WERI-Rb-1 (cell line): ENCODE measurements around the gene RTN4R.
"Not testable (repeated sequence)": the region's sequence is repeated elsewhere in the genome, so short reads cannot be mapped to it uniquely, and the experiment has no call there.

Experiments
- DNase-seq: peaks from one replicate; pipeline ENCODE4 v3.0.0-alpha.2; 2020
- H3K27ac ChIP-seq: fragments of 250-450 bp; sonication (Bioruptor Pico); 2 replicates; pipeline ENCODE4 v1.5.1; 2020; ENCODE audit warnings: mild to moderate bottlenecking, moderate library complexity
- H3K27me3 ChIP-seq: fragments of 250-450 bp; sonication (Bioruptor Pico); 2 replicates; pipeline ENCODE4 v1.5.1; 2021; ENCODE audit warnings: mild to moderate bottlenecking, low read depth, moderate library complexity; ENCODE audit not compliant: insufficient read depth, severe bottlenecking
- H3K36me3 ChIP-seq: fragments of 250-450 bp; sonication (Bioruptor Pico); 2 replicates; pipeline ENCODE4 v1.5.1; 2020; ENCODE audit warnings: mild to moderate bottlenecking, moderate library complexity
- H3K4me3 ChIP-seq: 2 replicates; pipeline ENCODE4 v1.5.1; 2011; ENCODE audit warnings: low read depth, mild to moderate bottlenecking, control low read depth, low read length
- H3K9me3 ChIP-seq: fragments of 250-450 bp; sonication (Bioruptor Pico); 2 replicates; pipeline ENCODE4 v1.5.1; 2021; ENCODE audit warnings: mild to moderate bottlenecking, moderate library complexity; ENCODE audit not compliant: severe bottlenecking
- TF ChIP-seq, protein P1 (sequence below): IDR thresholded peaks from 2 replicates; pipeline ENCODE4 v1.5.1; 2011; ENCODE audit warnings: low read depth, mild to moderate bottlenecking, control low read depth, inconsistent platforms, low read length

RTN4R gene

DNA sequence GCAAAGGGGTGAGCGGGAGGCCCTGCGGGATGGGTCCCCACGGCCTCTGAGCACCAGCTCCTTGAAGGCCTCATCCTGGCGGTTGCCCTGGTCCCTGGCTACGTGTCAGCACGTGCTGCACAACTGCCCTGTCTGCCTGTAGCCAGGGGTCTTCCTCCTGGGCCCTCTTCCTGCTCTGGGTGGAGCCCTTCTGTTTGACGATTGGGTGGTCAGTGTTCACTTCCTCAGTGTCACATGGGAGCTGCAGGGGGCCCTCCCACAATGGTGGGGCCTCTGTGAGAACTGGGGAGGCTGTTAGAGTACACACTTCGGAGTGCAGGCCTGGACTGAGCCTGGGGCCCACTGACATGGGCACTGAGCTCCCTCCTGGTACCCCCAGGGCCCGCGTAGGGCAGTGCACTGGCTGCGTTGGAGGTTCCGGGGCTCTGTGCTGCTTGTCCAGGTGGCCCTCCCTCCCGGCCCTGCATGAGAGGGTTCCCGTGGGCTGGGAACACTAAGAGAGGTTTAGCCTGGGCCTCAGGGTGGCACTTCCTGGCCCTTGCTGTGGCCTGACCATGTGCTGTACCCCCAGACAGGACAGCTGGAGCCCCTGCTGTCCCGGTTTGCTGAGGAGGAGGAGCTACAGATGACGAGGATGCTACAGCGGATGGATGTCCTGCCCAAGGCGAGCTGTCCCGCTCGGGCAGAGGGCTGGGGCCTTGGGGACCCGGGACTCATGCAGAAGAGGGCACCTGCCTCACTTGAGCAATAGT, 38.0 kb upstream of the RTN4R start:
- TF ChIP-seq, protein P1, sequence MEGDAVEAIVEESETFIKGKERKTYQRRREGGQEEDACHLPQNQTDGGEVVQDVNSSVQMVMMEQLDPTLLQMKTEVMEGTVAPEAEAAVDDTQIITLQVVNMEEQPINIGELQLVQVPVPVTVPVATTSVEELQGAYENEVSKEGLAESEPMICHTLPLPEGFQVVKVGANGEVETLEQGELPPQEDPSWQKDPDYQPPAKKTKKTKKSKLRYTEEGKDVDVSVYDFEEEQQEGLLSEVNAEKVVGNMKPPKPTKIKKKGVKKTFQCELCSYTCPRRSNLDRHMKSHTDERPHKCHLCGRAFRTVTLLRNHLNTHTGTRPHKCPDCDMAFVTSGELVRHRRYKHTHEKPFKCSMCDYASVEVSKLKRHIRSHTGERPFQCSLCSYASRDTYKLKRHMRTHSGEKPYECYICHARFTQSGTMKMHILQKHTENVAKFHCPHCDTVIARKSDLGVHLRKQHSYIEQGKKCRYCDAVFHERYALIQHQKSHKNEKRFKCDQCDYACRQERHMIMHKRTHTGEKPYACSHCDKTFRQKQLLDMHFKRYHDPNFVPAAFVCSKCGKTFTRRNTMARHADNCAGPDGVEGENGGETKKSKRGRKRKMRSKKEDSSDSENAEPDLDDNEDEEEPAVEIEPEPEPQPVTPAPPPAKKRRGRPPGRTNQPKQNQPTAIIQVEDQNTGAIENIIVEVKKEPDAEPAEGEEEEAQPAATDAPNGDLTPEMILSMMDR: no peak
- Histone ChIP-seq H3K27me3 (no peaks in the 10 kb centered on the region), H3K27ac (no peak overlapping the region), H3K9me3 (no peaks in the 10 kb centered on the region), H3K4me3 (no peak overlapping the region), H3K36me3 (no peaks in the 10 kb centered on the region)
- no peak for DNase-seq

DNA sequence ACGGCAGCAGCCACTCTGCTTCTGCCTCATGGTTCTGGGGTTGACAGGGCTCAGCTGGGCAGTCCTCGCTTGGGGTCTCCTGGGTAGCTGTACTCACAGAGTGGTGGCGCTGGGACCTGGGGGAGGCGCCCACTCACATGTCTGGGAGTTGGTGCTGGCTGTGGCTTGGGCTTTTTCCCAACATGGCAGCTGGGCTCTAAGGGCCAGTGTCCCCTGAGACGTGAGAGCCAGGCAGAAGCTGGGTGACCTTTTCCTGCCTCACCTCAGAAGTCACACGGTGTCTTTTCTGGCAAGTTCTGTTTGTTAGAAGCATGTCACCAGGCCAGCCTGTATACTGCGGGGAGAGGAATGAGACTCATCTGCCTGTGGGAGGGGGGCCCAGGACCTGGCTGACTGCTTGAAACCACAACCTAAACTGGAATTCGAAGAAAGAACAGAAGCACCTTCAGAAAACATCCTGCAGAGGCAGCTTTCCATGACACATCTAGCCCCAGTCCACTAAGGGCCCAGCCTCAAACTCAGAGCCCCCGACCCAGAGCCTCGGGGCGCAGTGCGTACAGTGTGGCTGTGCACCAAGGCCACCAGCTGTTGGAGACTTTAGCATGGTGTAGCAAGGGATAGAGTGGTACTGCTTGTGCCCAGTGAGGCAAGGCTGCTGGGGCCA, 37.2 kb upstream of the RTN4R start:
- H3K9me3 ChIP-seq, H3K4me3 ChIP-seq, H3K27ac ChIP-seq, DNase-seq, H3K27me3 ChIP-seq, H3K36me3 ChIP-seq: not testable (repeated sequence)

DNA sequence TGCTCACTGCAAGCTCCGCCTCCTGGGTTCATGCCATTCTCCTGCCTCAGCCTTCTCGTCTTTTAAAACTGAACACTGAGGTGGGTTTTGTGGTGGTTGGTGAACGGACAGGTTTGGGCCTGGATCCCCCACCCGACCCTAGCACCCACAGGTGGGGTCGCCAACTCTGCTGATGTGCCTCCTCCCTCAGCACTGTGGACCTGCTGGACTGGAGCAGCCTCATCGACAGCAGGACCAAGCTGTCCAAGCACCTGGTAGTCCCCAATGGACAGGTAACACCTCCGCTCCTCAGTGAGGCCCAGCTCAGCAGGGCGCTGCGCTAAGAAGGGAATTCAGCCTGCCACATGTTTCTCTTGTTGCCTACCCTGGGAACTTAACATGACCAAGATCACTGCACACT, 36.5 kb upstream of the RTN4R start:
- no peaks in the 10 kb centered on the region for H3K27me3 ChIP-seq

DNA sequence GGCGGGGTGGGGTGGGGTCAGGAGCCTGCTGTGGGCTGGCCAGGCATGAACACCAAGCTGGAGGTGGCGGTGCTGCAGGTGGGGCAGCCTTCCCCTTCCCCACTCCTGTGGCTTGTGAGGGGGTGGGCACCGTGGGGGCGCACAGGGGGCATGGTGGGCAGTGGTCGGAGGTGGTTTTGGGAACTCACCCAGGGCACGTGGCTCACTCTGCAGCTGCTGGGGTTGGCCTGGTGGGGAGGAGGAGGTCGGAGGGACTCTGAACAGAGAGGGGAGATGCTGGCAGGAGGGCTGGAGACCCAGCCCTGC, 35.1 kb upstream of the RTN4R start:
- H3K4me3 ChIP-seq, H3K9me3 ChIP-seq, H3K27me3 ChIP-seq, H3K27ac ChIP-seq, DNase-seq, H3K36me3 ChIP-seq: not testable (repeated sequence)

More for the DNA sequence above, 36.5 kb upstream of the RTN4R start:
- TF ChIP-seq, protein P1: no peak
- no peak for DNase-seq
- no peaks in the 10 kb centered on the region for H3K36me3 ChIP-seq
- H3K27ac ChIP-seq: no peak overlapping the region
- H3K4me3 ChIP-seq: no peak overlapping the region
- H3K9me3 ChIP-seq: no peaks in the 10 kb centered on the region

DNA sequence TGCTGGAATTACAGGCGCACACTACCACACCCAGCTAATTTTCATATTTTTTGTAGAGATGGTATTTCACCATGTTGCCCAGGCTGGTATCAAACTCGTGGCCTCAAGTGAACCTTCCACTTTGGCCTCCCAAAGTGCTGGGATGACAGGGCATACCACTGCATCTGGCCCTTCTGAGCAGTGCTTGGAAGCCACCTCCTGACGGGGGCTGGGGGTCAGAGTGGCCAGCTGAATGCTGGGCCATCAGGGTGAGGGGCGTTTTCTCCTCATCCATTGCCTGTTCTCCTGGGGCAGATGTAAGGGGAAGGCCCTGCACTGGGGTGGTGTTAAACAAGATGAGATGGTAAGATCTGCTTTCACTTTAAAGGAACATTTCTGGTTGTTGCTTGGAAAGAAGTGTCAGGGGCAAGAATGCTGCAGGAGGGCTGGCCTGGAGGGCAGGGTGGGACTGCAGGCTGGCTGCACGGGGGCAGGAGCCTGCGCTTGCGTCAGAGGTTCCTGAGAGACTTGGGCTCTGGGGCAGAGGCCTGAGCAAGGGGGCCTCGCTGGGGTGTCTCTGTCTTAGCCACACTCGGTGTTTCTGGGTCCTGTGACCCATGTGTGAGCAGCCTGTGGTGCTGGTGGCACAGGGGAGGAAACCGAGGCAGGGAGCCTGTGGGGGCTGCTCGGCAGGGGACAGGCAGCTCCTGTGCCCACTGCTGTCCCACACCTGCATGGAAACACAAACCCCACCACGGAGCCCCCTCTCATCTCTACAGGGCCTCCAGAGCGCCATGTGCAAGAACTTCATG, 34.5 kb upstream of the RTN4R start:
- Histone ChIP-seq H3K36me3 (no peaks in the 10 kb centered on the region), H3K27me3 (no peaks in the 10 kb centered on the region), H3K4me3 (no peak overlapping the region), H3K9me3 (no peaks in the 10 kb centered on the region), H3K27ac (no peak overlapping the region)
- no peak for DNase-seq
- TF ChIP-seq, protein P1: no peak

DNA sequence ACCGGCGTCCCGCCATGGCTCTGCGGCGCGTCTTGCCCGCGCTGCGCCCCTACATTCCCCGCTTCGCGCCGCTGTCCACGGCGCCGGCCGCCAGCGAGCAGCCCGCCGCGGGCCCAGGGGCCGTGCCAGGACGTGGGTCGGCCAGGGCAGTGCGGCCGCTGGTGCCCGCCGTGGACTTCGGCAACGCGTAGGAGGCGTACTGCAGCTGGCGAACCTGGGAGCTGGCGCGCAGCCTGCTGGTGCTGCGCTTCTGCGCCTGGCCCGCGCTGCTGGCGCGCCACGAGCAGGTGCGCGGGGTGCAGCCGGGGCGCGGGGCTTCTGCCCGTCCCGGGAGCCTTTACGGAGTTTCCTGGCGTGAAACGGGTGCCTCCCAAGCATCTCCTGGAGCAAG, 31.6 kb upstream of the RTN4R start:
- H3K27me3 ChIP-seq: no peaks in the 10 kb centered on the region
- peak; percentile 42 for DNase-seq
- H3K27ac ChIP-seq: no peak overlapping the region
- no peaks in the 10 kb centered on the region for H3K36me3 ChIP-seq
- peak overlapping the region; percentile 49 for H3K4me3 ChIP-seq
- TF ChIP-seq, protein P1: no peak
- H3K9me3 ChIP-seq: no peaks in the 10 kb centered on the region
